Colonic mucosa (tissue), 4 donors: ENCODE measurements around the gene AMH. TPM values are rescaled to one million over a fixed set of nuclear protein-coding genes. Genes with fewer than 3 reads are reported as not detected.

ENCODE experiments used
- DNase-seq: peaks from one replicate; pipeline ENCODE4 v3.0.0-alpha.2; 2020
- H3K27ac ChIP-seq: fragments of 200-600 bp; one replicate; pipeline ENCODE4 v1.8.0; 2021
- H3K27me3 ChIP-seq: fragments of 200-600 bp; one replicate; pipeline ENCODE4 v1.8.0; 2021
- H3K36me3 ChIP-seq: fragments of 200-600 bp; one replicate; pipeline ENCODE4 v1.8.0; 2021
- H3K4me1 ChIP-seq: fragments of 200-600 bp; one replicate; pipeline ENCODE4 v1.8.0; 2021; ENCODE audit warnings: mild to moderate bottlenecking
- H3K4me3 ChIP-seq: fragments of 200-600 bp; one replicate; pipeline ENCODE4 v1.8.0; 2021
- H3K9ac ChIP-seq, 2 donors: one replicate each; pipeline ENCODE4 v1.7.0; 2013; ENCODE audit warnings: control low read depth in 2 of 2, low read depth in 2 of 2, low read length in 2 of 2
- H3K9me3 ChIP-seq: fragments of 200-600 bp; one replicate; pipeline ENCODE4 v1.8.0; 2021
- intact Hi-C: fragments of 100-400 bp; cut with DNase I; formaldehyde crosslinking; loops from one replicate; pipeline ENCODE4 v1.14.1; 2022
- total RNA-seq, 2 donors: library from RNA; stranded (reverse); fragmentation: NEBNext Ultra II Directional in 1 of 2; extraction: Animal tissue kit (Norgen Biotek cat#: 25700) in 1 of 2; gene quantifications; one replicate each; pipeline ENCODE4 v1.2.1, GENCODE V29; 2021
- TF ChIP-seq, protein P1 (sequence below): fragments of 200-600 bp; IDR thresholded peaks from one replicate; pipeline ENCODE4 v1.8.0; 2022; ENCODE audit warnings: antibody characterized with exemption, mild to moderate bottlenecking
- donor health status: healthy.
- donor health status: DM: no; HTN: no; CAD: no.
- donor health status: DM: no; HTN: no; CAD: no.

Gene AMH
- total RNA-seq, 2 donors from 2014 or later = 0.90 to 5.1 TPM

DNA sequence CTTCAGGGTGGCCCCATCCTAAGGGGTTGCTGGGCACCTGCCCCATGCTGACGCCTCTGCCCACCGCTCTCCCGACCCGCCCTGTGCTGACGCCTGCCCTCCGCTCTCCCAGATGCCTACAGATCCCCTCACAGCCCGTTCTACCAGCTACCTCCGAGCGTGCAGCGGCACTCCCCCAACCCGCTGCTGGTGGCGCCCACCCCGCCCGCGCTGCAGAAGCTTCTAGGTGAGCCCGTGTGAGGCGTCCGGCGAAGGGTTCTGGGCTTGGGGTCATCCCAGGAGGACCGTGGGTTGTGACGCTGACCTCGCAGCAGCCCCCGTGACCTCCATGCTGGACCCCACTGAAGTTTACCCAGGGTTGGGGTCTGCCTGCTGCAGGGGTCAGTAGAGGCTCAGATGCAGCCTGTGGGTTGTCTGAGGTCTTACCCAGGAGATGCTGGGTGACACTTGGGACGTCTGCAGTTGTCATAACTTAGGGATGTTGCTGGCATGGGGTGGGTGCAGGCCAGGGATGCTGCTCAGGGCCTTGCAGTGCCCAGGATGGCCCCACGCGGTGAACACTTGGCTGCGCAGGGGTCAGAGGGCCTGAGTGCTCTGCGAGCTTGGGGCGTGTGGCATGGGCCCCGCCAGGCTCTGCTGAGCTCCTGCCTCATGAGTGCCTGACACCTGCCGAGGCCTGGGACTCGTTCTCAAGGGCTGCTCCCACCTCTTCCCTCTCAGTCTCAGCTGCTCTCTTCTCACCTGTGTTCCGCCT lies 38.0 kb upstream of the AMH start:
- Histone ChIP-seq H3K9me3 (no peaks in the 10 kb centered on the region), H3K27ac (no peak overlapping the region), H3K36me3 (peaks cover 21% of the 10 kb centered on the region), H3K27me3 (no peaks in the 10 kb centered on the region), H3K9ac (no peak overlapping the region), H3K4me1 (peaks cover 21% of the 10 kb centered on the region), H3K4me3 (no peak overlapping the region)
- DNase-seq = no peak
- TF ChIP-seq, protein P1, sequence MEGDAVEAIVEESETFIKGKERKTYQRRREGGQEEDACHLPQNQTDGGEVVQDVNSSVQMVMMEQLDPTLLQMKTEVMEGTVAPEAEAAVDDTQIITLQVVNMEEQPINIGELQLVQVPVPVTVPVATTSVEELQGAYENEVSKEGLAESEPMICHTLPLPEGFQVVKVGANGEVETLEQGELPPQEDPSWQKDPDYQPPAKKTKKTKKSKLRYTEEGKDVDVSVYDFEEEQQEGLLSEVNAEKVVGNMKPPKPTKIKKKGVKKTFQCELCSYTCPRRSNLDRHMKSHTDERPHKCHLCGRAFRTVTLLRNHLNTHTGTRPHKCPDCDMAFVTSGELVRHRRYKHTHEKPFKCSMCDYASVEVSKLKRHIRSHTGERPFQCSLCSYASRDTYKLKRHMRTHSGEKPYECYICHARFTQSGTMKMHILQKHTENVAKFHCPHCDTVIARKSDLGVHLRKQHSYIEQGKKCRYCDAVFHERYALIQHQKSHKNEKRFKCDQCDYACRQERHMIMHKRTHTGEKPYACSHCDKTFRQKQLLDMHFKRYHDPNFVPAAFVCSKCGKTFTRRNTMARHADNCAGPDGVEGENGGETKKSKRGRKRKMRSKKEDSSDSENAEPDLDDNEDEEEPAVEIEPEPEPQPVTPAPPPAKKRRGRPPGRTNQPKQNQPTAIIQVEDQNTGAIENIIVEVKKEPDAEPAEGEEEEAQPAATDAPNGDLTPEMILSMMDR = no peak
- intact Hi-C loops = no loop called here

DNA sequence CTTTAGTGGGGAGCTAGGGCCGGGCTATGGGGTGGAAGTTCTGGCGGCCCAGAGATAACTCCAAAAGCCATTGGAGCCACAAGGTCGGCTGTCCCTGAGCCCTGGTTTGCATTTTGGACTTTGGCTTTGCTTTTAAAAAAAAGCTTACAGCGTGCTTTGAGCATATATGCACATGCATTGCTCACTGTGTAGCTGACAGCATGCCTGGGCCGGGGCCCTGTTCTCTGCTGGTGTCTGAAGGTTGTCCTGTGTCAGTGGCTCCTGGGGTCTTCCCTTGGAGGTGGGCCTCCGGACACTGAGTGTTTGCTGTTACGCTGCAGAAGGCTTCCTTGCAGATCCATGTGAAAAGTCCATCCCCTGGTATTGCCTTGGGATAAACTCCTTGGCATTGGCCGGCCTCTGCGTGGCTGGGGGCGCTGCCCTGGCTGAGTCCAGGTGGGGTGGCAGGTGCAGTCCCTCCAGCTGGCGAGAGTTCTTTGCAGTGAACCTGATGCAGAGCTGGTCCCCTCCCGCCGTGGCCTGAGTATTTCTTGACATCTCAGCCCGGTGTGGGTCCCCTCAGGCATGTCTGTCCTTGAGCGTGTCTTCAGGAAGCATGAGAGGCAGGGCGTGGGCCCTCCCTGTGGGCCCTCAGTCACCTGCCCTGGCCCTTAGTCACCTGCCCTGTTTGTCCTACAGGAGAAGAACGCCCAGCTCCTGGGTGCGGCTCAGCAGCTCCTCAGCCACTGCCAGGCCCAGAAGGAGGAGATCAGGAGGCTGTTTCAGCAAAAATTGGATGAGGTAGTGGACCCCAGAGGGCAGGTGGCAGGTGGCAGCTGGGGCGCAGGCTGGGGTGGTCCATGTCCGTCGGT lies 36.0 kb upstream of the AMH start:
- no peaks in the 10 kb centered on the region for H3K27me3 ChIP-seq
- peak; percentile 84 for DNase-seq
- H3K4me3 ChIP-seq = no peak overlapping the region
- TF ChIP-seq, protein P1 = no peak
- H3K4me1 ChIP-seq = peaks cover 21% of the 10 kb centered on the region
- peak overlapping the region in 1 of 2 donors; percentile 77 for H3K9ac ChIP-seq
- no peaks in the 10 kb centered on the region for H3K9me3 ChIP-seq
- peak overlapping the region; percentile 78 for H3K27ac ChIP-seq
- intact Hi-C loops = no loop called here
- peaks cover 21% of the 10 kb centered on the region for H3K36me3 ChIP-seq

DNA sequence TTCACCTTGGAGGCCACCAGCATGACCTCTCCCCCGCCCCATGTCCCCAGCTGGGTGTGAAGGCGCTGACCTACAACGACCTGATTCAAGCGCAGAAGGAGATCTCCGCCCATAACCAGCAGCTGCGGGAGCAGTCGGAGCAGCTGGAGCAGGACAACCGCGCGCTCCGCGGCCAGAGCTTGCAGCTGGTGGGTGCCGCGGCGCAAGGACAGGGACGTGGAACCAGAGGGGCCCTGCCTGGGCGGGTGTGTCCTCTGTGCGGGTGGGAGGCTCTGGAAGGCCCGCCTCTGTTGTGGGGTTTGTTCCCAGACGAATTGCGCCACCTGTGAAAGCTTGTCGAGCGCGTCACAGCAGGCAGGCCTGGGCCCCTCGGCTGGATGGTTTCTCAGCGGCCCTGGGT lies 35.3 kb upstream of the AMH start:
- Histone ChIP-seq H3K36me3 (peaks cover 21% of the 10 kb centered on the region), H3K4me3 (no peak overlapping the region), H3K9me3 (no peaks in the 10 kb centered on the region), H3K27ac (peak overlapping the region; percentile 78), H3K27me3 (no peaks in the 10 kb centered on the region), H3K4me1 (peaks cover 17% of the 10 kb centered on the region), H3K9ac (peak overlapping the region in 1 of 2 donors; percentile 77)
- DNase-seq = no peak
- TF ChIP-seq, protein P1 = no peak
- intact Hi-C loops = no loop called here

DNA sequence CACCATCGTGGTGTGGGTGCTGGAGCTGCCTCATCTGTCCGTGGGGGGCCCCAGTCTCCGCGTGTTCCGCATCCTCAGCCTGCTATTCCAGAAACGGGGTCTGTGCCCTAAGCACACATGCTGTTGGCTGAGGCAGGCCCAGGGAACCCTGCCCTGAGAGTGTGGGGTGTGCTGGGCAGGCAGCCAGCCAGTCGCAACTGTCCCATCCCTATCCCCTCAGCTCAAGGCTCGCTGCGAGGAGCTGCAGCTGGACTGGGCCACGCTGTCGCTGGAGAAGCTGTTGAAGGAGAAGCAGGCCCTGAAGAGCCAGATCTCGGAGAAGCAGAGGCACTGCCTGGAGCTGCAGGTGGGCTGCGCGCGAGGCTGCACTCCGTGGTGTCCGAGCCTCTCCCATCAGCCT lies 34.9 kb upstream of the AMH start:
- Histone ChIP-seq H3K27me3 (no peaks in the 10 kb centered on the region), H3K4me3 (no peak overlapping the region), H3K9ac (peak overlapping the region in 1 of 2 donors; percentile 77), H3K4me1 (peaks cover 17% of the 10 kb centered on the region), H3K27ac (peak overlapping the region; percentile 78), H3K9me3 (no peaks in the 10 kb centered on the region), H3K36me3 (peaks cover 21% of the 10 kb centered on the region)
- no peak for DNase-seq
- intact Hi-C loops = no loop called here
- TF ChIP-seq, protein P1 = no peak

DNA sequence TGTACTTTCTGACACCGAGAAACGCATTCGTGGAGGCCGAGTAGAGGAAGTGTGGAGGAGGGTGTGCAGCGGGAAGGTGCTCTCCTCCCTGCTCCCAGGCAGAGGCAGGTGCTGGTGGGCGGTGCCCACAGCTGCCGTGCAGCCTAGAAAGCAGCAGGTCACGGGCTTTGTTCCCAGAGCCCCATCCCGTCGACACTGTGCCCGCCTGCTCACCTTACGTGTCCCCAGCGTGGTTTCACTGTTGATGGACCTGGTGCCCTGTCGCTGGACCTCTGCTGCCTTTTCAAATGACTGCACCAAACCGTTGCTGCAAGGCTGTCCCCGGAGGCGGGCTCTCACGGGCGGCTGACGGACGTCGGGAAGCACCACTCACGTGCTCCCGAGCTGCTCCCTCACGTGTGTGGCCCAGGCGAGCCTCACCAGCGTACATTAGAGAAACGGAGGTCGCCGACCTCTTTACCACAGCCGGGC lies 33.8 kb upstream of the AMH start:
- peaks cover 17% of the 10 kb centered on the region for H3K4me1 ChIP-seq
- peaks cover 25% of the 10 kb centered on the region for H3K36me3 ChIP-seq
- H3K27me3 ChIP-seq = no peaks in the 10 kb centered on the region
- no peak overlapping the region for H3K27ac ChIP-seq
- intact Hi-C loops = no loop called here
- no peak overlapping the region for H3K9ac ChIP-seq
- H3K4me3 ChIP-seq = no peak overlapping the region
- TF ChIP-seq, protein P1 = no peak
- DNase-seq = no peak
- H3K9me3 ChIP-seq = no peaks in the 10 kb centered on the region
